Mesangial cell (primary cell): Measurements from ENCODE around the gene ACOT7. TPM values are rescaled to one million over a fixed set of nuclear protein-coding genes. Genes with fewer than 3 reads are reported as not detected.

ENCODE experiments used
- total RNA-seq: library from RNA; depleted of rRNA; stranded (reverse); fragments of >200 nt; gene quantifications from 2 replicates; pipeline ENCODE4 v1.2.3, GENCODE V29; 2015

ACOT7 gene
- 60.0 and 97.4 TPM in 2 replicates for total RNA-seq

GRCh38 chr1:6393400-6394187, at the start of gene ACOT7:
Gene ACOT7, minus strand, starts transcription at chr1:6393767. Its CDS starts 368 bp downstream, at chr1:6393399.

DNA sequence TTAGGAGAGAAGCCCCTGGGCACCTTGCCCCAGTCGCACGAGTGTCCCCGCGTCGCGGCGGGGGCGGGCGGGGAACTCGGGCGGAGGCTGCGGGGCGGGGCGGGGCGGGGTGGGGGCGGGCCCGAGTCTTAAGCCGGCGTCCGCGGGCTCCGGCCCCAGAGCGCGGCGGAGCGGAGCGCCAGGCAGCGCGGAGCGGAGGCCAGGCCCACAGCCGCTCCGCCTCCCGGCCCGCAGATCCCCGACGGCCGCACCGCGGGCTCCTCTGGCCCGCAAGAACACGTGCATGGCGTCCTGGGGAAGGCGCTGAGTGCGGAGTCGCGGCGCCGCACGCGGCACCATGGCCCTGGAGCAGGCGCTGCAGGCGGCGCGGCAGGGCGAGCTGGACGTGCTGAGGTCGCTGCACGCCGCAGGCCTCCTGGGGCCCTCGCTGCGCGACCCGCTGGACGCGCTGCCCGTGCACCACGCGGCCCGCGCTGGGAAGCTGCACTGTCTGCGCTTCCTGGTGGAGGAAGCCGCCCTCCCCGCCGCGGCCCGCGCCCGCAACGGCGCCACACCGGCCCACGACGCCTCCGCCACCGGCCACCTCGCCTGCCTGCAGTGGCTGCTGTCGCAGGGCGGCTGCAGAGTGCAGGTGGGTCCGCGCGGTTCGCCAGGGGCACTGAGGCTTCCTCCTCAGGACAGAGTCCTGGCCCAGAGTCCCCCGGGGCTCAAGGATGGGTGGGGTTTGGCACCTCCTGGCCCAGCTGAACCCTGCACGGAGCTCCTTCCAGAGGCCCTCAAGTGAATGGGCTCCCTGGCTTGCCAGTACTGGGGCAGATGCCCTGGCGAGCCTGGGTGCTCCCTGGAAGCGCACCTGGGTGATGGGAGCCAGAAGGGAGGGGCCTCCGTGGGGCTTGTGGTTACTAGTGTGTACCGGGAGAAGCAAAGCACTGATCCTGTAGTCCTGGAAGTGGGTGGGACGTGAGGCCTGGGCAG, 31.3 kb upstream of the ACOT7 start, which contains the start of gene ESPN:
ESPN (plus strand) TSS at position 158 of the 975 bp plus-strand sequence; CDS start at position 338, 180 bp downstream.

DNA sequence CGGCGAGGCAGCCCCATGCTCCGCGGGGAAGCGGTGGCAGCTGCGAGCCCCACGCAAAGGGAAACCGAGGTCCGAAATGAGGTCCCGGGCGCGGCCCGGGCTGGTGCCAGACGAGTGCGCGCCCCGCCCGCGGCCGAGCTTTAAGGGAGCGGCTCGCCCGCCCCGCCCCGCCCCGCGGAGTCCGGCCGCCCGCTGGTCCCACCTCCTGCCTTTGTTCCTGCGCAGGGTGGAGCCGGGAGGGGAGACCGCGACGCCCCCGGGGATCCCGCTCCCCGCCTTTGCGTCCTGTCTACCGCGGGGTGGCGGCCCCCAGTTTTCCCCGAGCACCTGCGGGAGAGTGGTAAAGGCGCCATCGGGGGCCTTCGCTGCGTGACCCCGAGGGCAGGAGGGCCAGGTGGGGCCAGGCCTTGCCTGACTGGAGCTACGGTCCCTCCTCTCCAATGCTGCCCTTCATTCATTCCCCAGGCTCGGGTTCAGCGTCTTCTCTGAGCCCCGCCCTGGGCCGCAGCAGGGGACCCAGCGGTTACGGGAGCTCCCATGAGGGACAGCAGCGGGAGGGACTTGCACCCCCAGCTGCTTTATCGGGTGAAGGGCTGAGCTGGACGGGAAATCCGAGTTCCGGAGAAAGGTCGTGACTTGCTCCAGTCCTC, 26.4 kb upstream of the ACOT7 start, which contains the start of gene HES2:
HES2 (minus strand) TSS at position 116 of the 650 bp plus-strand sequence; CDS start at position 17, 99 bp downstream.

DNA sequence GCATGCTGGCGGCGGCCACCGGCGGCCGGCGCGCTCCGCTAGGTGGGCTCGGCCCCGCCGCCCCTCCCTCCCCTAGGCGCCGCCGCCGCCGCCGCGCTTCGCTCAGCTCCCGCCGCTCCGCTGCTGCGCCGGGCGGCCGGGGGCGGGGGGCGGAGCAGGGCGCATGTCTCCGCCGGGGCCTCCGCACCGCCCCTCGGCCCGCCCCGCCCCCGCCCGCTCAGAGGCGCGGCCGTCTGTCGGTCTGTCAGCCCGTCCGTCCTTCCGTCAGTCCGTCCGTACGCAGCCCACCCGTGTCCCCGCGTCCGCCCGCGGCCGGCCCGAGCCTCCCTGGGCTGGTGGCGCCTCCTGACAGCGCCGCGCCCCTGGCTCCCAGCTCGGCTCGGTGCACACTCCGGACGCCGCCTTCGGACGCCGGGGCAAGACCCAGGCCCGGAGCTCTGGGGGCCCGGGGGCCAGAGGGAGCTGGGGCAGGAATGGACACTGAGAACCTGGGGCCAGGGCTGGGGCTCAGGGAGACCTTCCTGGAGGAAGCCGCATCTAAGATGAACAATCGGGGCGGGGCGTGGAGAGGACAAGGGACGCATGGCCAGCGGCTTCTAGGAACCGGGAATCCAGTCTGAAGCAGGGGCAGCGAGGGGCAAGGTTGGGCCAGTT, 132.5 kb downstream of the ACOT7 start, which contains the start of gene GPR153:
GPR153 (minus strand) TSS at position 138 of the 654 bp plus-strand sequence. CDS start 6,193 bp downstream, outside the sequence.

DNA sequence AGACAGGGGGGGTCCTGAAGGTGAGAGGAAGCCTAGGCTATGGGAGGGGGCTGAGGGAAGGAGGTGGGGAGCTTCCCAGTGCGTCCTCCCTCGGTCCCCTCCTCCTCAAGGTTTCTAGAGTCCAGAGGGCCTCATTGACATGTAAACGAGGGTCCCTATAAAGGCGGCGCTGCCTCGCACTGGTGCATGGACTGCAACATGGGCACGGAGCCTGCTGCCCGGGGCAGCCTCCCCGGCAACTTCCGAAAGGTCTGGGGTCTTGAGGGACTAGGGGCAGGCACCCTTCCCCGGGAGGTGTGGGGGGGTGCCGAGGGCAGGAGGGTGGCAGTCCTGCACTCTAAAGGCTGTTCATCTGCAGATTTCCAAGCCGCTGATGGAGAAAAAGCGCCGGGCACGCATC, 149.6 kb downstream of the ACOT7 start, which contains the start of gene HES3:
HES3 (plus strand) TSS at position 187 of the 400 bp plus-strand sequence; CDS start at position 374, 187 bp downstream.

Other genes starting within 250 kb of the ACOT7 start
- gene CHD5, start 213.4 kb downstream of the ACOT7 start, total RNA-seq = under 0.01 TPM in 1 of 2 replicates, not detected in the other
- 46.0 and 54.3 TPM in 2 replicates for gene RPL22, start 194.2 kb downstream of the ACOT7 start, total RNA-seq
- gene RNF207, start 187.6 kb downstream of the ACOT7 start, total RNA-seq = 13.7 and 53.5 TPM in 2 replicates
- 60.3 and 113 TPM in 2 replicates for gene ICMT, start 157.8 kb downstream of the ACOT7 start, total RNA-seq
- gene HES3, start 149.6 kb downstream of the ACOT7 start, total RNA-seq = not detected in 2 replicates
- 3.6 and 13.4 TPM in 2 replicates for gene GPR153, start 132.7 kb downstream of the ACOT7 start, total RNA-seq
- 0.25 and 0.65 TPM in 2 replicates for gene HES2, start 26.2 kb upstream of the ACOT7 start, total RNA-seq
- gene ESPN, start 31.0 kb upstream of the ACOT7 start, total RNA-seq = 0.25 and 0.33 TPM in 2 replicates
- 4.2 and 8.0 TPM in 2 replicates for gene TNFRSF25, start 72.4 kb upstream of the ACOT7 start, total RNA-seq
- gene PLEKHG5, start 97.9 kb upstream of the ACOT7 start, total RNA-seq = 14.2 and 16.1 TPM in 2 replicates
- gene NOL9, start 160.7 kb upstream of the ACOT7 start, total RNA-seq = 16.4 and 23.8 TPM in 2 replicates
- gene TAS1R1, start 161.5 kb upstream of the ACOT7 start, total RNA-seq = not detected in 2 replicates
- 10.3 and 20.4 TPM in 2 replicates for gene ZBTB48, start 186.2 kb upstream of the ACOT7 start, total RNA-seq
- gene KLHL21, start 209.1 kb upstream of the ACOT7 start, total RNA-seq = 23.6 and 53.9 TPM in 2 replicates
- 8.0 and 16.1 TPM in 2 replicates for gene PHF13, start 220.0 kb upstream of the ACOT7 start, total RNA-seq
- 23.3 and 31.4 TPM in 2 replicates for gene THAP3, start 231.1 kb upstream of the ACOT7 start, total RNA-seq